ENCODE results near the gene PARK7.

The PARK7 gene

DNA sequence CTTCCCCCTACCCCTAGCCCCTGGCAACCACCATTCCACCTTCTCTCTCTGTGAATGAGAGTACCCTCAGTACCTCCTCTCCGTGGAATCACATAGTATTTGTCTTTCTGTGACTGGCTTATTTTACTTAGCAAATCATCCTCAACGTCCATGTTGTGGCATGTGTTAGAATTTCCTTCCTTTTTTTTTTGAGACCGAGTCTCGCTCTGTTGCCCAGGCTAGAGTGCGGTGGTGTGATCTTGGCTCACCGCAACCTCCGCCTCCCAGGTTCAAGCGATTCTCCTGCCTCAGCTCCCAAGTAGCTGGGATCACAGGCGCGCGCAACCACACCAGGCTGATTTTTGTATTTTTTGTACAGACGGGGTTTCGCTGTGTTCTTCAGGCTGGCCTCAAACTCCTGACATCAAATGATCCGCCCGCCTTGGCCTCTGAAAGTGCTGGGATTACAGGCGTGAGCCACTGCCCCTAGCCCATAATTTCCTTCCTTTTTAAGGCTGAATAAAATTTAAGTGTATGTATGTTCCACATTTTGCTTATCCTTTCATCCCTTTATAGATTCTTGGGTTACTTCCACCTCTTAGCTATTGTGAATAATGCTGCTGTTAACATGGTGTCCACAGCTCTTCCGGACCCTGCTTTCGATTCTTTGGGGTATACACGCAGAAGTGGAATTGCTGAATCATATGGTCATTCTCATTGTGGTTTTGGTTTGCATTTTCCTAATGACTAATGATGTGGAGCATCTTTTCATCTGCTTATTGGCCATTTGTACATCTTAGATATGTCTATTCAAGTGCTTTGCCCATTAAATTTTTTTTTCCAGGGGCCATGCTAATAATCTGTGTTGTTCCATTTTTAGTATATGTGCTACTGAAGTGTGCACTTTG is 32.3 kb downstream of the PARK7 start:
- peaks cover under 1% of the 10 kb centered on the region for H3K4me1 ChIP-seq (ENCODE audit: insufficient read depth, poor library complexity, severe bottlenecking)
- DNase-seq (ENCODE audit: low spot score) (no peak), ATAC-seq (ENCODE audit: low read depth) (peak; percentile 17; the same call in 1 of the 3 replicates)
- H3K4me3 ChIP-seq (ENCODE audit: severe bottlenecking), result no peak overlapping the region
- TF ChIP-seq, protein P1, sequence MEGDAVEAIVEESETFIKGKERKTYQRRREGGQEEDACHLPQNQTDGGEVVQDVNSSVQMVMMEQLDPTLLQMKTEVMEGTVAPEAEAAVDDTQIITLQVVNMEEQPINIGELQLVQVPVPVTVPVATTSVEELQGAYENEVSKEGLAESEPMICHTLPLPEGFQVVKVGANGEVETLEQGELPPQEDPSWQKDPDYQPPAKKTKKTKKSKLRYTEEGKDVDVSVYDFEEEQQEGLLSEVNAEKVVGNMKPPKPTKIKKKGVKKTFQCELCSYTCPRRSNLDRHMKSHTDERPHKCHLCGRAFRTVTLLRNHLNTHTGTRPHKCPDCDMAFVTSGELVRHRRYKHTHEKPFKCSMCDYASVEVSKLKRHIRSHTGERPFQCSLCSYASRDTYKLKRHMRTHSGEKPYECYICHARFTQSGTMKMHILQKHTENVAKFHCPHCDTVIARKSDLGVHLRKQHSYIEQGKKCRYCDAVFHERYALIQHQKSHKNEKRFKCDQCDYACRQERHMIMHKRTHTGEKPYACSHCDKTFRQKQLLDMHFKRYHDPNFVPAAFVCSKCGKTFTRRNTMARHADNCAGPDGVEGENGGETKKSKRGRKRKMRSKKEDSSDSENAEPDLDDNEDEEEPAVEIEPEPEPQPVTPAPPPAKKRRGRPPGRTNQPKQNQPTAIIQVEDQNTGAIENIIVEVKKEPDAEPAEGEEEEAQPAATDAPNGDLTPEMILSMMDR (IDR thresholded peaks at IDR 0.05; ENCODE audit: poor library complexity, severe bottlenecking), result no peak
- peak overlapping the region; percentile 17 for H3K27ac ChIP-seq (ENCODE audit: poor library complexity, severe bottlenecking)
- H3K27me3 ChIP-seq (ENCODE audit: insufficient read depth, poor library complexity, severe bottlenecking), result no peaks in the 10 kb centered on the region
- H3K36me3 ChIP-seq (ENCODE audit: low read depth), result no peaks in the 10 kb centered on the region
- no peaks in the 10 kb centered on the region for H3K9me3 ChIP-seq (ENCODE audit: severe bottlenecking)

DNA sequence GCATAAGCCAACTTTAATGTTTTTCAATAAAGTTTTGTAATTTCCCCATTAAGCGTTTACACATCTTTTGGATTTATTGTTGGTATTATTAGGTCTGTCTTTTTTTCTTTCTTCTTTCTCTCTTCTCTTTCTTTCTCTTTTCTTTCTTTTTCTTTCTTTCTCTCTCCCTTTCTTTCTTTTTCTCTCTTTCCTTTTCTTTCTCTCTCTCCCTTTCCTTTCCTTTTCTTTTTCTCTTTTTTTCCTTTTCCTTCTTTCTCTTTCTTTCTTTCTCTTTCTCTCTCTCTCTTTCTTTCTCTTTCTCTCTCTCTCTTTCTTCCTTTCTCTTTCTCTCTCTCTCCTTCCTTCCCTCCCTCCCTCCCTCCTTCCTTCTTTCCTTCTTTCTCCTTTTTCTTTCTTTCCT is 33.3 kb downstream of the PARK7 start:
- ATAC-seq (ENCODE audit: low read depth) (no peak), DNase-seq (ENCODE audit: low spot score) (no peak)
- H3K36me3 ChIP-seq (ENCODE audit: low read depth), result no peaks in the 10 kb centered on the region
- no peak overlapping the region for H3K4me3 ChIP-seq (ENCODE audit: severe bottlenecking)
- no peaks in the 10 kb centered on the region for H3K4me1 ChIP-seq (ENCODE audit: insufficient read depth, poor library complexity, severe bottlenecking)
- TF ChIP-seq, protein P1 (IDR thresholded peaks at IDR 0.05; ENCODE audit: poor library complexity, severe bottlenecking), result no peak
- H3K9me3 ChIP-seq (ENCODE audit: severe bottlenecking), result no peaks in the 10 kb centered on the region
- no peaks in the 10 kb centered on the region for H3K27me3 ChIP-seq (ENCODE audit: insufficient read depth, poor library complexity, severe bottlenecking)
- H3K27ac ChIP-seq (ENCODE audit: poor library complexity, severe bottlenecking), result peak overlapping the region; percentile 17

DNA sequence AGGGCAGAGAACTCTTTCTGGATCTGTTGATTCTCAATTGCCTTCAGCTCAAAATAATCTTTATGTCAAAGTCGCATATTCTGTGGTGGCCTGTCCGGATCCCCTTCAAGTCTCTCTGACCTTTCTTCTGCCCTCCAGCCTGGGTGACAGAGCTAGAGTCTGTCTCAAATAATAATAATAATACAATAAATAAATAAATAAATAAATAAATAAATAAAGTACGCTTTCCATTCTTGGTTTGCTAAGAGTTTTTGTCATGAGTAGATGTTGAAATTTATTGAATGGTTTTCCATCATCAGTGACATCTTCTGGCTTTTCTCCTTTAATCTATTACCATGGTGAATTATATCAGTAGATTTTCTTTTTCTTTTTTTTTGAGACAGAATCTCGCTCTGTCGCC is 33.9 kb downstream of the PARK7 start:
- no peaks in the 10 kb centered on the region for H3K27me3 ChIP-seq (ENCODE audit: insufficient read depth, poor library complexity, severe bottlenecking)
- ATAC-seq (ENCODE audit: low read depth) (no peak), DNase-seq (ENCODE audit: low spot score) (no peak)
- no peaks in the 10 kb centered on the region for H3K9me3 ChIP-seq (ENCODE audit: severe bottlenecking)
- H3K4me1 ChIP-seq (ENCODE audit: insufficient read depth, poor library complexity, severe bottlenecking), result no peaks in the 10 kb centered on the region
- H3K4me3 ChIP-seq (ENCODE audit: severe bottlenecking), result no peak overlapping the region
- TF ChIP-seq, protein P1 (IDR thresholded peaks at IDR 0.05; ENCODE audit: poor library complexity, severe bottlenecking), result no peak
- no peak overlapping the region for H3K27ac ChIP-seq (ENCODE audit: poor library complexity, severe bottlenecking)
- no peaks in the 10 kb centered on the region for H3K36me3 ChIP-seq (ENCODE audit: low read depth)

DNA sequence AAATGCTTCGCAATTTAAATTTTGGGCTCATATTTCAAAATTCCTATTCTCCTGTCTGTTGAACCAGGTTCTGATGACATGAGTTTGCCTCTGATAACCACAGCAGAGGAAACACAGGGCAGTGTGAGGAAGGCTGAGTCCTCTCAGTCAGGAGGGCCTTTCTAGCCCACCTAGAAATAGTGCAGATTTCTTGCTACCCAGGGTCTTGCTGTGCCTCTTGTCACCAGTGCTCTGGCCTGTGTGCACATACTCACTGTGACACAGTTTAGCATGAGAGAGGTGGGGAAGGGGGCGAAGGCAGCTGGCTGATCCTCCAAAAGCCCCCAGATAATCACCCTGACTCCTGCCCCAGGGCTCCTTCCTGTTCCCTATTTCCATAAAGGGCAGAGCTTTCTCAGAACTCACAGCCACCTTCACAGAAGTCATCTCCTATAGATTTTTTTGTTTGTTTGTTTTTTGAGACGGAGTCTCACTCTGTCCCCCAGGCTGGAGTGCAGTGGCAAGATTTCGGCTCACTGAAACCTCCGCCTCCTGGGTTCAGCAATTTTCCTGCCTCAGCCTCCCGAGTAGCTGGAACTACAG is 40.9 kb downstream of the PARK7 start:
- Histone ChIP-seq H3K9me3 (ENCODE audit: severe bottlenecking) (no peaks in the 10 kb centered on the region), H3K27me3 (ENCODE audit: insufficient read depth, poor library complexity, severe bottlenecking) (no peaks in the 10 kb centered on the region), H3K4me1 (ENCODE audit: insufficient read depth, poor library complexity, severe bottlenecking) (peaks cover 32% of the 10 kb centered on the region), H3K27ac (ENCODE audit: poor library complexity, severe bottlenecking) (peak overlapping the region; percentile 99), H3K4me3 (ENCODE audit: severe bottlenecking) (no peak overlapping the region), H3K36me3 (ENCODE audit: low read depth) (no peaks in the 10 kb centered on the region)
- DNase-seq (ENCODE audit: low spot score) (no peak), ATAC-seq (ENCODE audit: low read depth) (no peak)
- TF ChIP-seq, protein P1 (IDR thresholded peaks at IDR 0.05; ENCODE audit: poor library complexity, severe bottlenecking), result no peak

DNA sequence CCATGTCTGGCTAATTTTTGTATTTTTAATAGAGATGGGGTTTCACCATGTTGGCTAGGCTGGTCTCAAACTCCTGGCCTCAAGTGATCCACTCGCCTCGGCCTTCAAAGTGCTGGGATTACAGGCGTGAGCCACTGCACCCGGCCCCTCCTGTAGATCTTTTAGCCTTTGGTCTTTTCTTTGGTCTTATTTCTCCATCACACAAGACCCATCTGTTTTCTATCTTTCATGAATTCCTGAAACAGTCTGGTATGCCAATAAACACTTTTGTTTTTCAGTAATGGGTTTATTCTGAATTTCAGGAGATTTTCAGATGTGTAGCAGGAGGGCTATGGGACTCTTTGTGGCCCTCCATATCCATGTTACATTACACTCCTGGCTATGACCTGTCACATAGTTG is 41.4 kb downstream of the PARK7 start:
- DNase-seq (ENCODE audit: low spot score) (no peak), ATAC-seq (ENCODE audit: low read depth) (no peak)
- Histone ChIP-seq H3K36me3 (ENCODE audit: low read depth) (no peaks in the 10 kb centered on the region), H3K9me3 (ENCODE audit: severe bottlenecking) (no peaks in the 10 kb centered on the region), H3K27ac (ENCODE audit: poor library complexity, severe bottlenecking) (peak overlapping the region; percentile 99), H3K27me3 (ENCODE audit: insufficient read depth, poor library complexity, severe bottlenecking) (no peaks in the 10 kb centered on the region), H3K4me3 (ENCODE audit: severe bottlenecking) (no peak overlapping the region), H3K4me1 (ENCODE audit: insufficient read depth, poor library complexity, severe bottlenecking) (peaks cover 32% of the 10 kb centered on the region)
- TF ChIP-seq, protein P1 (IDR thresholded peaks at IDR 0.05; ENCODE audit: poor library complexity, severe bottlenecking), result no peak
